NCI-H748 treated with DMSO at 0.1 percent for 48 hours (cell line): ENCODE measurements around the gene RELCH.
A peak's percentile ranks its signal among the peaks of the same experiment; 100 is the strongest.

Experiments used
- DNase-seq: peaks from one replicate; lab custom pipeline; 2025; lab: John Stamatoyannopoulos, UW

Gene RELCH

DNA sequence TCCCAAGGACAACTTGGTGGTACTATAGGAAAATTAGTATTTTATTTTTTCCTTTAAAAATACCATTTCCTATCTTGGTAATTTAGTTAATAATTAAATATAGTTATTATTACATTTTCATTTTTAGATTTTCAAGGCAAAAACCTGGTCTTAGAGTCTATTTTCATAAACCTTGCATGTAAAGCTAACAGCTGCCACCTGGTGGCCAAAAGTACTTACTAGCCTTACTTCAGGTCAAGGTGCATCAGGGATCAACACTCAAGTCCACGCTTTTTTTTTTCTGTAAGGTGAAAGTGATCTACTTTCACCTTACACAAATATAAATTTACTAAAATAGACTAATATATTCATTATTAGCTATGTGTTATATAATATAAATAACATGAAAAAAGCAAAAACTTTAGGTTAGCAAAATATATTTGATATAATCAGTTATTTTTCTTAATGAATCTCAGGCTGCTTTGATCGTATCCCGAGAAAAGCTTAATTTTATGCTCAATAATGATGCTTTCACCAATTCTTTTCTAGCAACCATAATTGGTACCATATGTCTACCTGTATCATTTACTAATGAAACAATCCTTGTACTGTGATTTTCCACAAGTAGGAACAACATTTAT, 62.5 kb downstream of the RELCH start:
- DNase-seq = peak; percentile 60

- DNase-seq = no peak
These were observed 63.4 kb downstream of the RELCH start for GRCh38 chr18:62250475-62250874.

DNA sequence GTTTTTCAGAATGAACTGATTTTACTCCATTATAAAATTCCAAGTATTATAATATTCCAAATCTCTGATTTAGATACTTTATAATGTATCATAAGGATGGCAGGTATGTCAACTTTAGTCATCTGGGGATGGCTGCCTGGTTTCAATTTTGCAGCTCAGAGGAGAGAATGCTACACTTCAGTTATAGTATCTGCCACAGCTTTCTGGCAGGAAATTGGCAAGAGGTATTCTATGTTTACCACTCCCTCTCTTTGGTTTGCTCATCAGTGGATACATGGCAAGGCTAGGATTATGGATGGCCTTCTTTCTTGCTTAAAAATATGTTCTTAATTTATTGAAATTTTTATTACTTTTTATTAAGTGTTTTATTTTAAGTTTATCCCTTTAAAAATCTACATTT, 71.0 kb downstream of the RELCH start:
- DNase-seq = no peak

- no peak for DNase-seq
These were observed 71.6 kb downstream of the RELCH start for GRCh38 chr18:62258616-62259015.

DNA sequence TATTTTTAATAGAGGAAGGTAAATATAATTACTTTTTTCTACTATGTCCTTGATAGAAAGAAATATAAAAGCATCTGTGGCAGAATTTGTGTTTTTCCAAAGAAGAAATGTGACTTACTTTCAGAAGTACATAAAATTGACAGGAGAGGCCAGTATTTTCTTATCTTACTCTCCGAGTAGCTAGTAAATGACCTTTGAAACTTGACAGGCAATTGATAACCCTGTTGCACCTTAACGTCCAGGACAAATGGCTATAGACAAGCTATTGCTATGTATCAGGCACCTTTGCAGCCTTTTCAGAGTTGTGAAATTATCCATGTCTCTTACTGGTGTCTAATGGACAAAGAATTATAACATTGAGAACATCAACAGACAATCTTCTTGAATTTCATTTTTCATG, 75.0 kb downstream of the RELCH start:
- no peak for DNase-seq

GRCh38 chr18:62264984-62265383, 77.9 kb downstream of the RELCH start:
- no peak for DNase-seq

GRCh38 chr18:62277045-62277444, 90.0 kb downstream of the RELCH start:
- no peak for DNase-seq

GRCh38 chr18:62279561-62279960, 92.5 kb downstream of the RELCH start:
- peak; percentile 94 for DNase-seq

DNA sequence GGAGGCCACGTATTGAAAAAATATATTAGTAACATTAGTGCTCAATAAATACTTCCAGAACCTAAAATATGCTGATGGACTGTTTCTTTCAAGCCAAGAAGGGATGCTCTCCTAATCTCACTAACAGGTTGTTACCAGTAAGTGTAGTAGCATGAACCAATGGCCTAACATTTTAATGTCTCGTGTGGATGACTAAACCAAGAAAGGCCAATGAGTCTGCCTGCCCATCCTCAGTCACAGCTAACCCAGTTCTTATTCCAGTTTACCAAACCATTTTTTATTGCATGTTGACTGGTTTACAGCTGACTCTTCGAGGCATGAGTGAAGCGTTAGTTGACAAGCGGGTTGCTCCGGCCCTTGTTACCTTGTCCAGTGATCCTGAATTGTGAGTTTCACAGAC, 93.0 kb downstream of the RELCH start:
- DNase-seq = no peak

- no peak for DNase-seq
These were observed 93.7 kb downstream of the RELCH start for GRCh38 chr18:62280786-62281185.

GRCh38 chr18:62281684-62282083, 94.6 kb downstream of the RELCH start:
- no peak for DNase-seq

- no peak for DNase-seq
These were observed 95.2 kb downstream of the RELCH start for GRCh38 chr18:62282188-62282629.

DNA sequence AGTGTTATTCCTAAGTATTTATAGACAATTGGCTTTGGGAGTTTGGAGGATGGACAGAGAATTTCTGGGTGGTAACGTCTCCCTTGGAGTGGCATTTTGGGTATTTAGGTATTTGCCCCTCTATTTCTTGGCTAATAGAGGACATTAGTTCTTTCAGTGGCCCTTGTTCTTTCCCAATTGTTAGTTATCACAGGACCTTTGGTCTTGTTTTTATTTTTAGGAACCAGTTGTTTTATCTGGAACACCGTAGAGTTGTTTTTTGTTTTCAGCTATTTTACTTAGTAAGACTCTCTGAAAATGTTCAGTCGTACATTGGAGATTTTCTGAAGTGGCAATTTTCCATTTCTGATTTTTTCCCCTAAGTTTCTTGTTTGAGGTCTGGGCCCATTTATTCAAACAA, 97.6 kb downstream of the RELCH start:
- DNase-seq = no peak

DNA sequence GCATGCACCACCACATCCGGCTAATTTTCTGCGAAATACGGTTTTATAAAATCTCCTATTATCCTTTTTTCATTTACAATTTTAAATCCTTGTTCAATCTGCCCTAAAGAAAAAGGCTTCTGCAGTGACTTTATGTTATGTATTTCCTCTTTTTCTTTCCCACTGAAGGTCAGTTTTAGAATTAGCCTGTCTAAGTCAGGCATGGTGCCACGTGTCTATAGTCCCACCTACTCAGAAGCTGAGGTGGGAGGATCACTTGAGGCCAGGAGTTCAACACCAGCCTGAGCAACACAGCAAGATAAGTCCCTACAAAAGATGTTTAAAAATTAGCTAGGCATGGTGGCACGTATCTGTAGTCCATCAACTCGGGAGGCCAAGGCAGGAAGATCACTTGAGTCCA, 98.2 kb downstream of the RELCH start:
- DNase-seq = no peak

GRCh38 chr18:62287781-62288664, 101.0 kb downstream of the RELCH start:
- no peak for DNase-seq

- no peak for DNase-seq
These were observed 101.6 kb downstream of the RELCH start for GRCh38 chr18:62288665-62289008.

- DNase-seq = no peak
These were observed 102.0 kb downstream of the RELCH start for GRCh38 chr18:62289047-62289446.

- DNase-seq = no peak
These were observed 107.0 kb downstream of the RELCH start for GRCh38 chr18:62294073-62294472.

DNA sequence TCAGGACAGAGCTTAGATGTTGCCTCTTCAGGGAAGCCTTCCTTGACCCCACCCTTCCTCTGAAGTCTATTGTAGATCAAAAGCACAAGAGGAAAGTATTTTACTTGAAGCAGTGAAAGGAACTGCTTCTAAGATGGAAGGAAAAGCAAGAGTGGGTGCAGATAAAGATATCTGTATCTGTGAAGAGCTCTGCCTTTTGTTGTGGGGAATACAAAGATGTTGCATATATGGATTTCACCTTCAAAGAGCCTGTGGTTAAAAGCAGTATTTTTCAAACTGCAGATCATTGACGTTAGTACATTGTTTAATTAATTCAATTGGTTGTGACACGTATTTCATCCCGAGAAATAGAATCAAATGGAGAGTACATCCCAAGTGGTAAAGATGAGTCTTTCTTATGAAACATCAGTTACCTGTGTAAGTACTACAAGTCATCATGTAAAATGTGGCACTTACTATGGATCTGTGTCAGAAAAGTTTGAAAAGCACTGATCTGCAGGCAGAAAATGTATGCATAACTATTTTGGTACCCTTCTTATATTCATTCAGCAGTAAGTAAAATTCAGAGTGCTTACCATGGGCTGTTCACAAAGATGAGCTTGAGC, 113.4 kb downstream of the RELCH start:
- DNase-seq = no peak

DNA sequence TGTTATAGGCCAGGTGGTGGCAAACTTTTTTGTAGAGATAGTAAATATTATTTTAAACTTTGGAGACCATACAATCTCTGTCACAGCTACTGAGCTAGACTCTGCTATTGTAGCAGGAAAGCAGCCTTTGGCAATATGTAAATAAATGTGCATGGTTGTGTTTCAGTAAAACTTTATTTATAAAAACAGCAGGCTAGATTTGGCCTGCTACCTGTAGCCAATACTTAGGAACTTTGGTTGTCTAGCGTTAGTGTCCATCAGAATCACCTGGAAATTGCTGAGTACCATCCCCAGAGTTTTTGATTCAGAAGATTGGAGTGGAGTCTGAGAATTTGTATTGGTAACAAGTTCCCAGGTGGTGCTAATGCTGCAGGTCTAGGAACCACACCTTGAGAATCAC, 114.3 kb downstream of the RELCH start:
- no peak for DNase-seq

DNA sequence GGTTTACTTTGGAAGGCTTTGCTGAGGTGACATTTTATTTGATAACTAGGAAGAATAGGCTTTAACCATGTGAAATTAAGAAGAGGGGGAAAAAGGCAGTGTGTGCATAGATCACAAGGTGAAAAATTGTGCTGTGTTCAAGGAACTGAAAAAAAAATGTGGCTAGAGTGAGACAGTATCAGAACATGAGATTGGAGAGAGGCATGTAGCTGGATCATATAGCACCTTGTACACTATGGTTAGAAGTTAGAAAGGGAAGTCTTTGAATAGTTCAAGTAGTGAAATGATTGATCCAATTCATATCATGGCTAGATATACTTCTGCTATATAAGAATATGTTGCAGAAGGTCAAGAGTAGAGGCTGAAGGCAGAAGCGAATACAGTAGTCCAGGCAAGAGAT, 125.8 kb downstream of the RELCH start:
- DNase-seq = no peak

DNA sequence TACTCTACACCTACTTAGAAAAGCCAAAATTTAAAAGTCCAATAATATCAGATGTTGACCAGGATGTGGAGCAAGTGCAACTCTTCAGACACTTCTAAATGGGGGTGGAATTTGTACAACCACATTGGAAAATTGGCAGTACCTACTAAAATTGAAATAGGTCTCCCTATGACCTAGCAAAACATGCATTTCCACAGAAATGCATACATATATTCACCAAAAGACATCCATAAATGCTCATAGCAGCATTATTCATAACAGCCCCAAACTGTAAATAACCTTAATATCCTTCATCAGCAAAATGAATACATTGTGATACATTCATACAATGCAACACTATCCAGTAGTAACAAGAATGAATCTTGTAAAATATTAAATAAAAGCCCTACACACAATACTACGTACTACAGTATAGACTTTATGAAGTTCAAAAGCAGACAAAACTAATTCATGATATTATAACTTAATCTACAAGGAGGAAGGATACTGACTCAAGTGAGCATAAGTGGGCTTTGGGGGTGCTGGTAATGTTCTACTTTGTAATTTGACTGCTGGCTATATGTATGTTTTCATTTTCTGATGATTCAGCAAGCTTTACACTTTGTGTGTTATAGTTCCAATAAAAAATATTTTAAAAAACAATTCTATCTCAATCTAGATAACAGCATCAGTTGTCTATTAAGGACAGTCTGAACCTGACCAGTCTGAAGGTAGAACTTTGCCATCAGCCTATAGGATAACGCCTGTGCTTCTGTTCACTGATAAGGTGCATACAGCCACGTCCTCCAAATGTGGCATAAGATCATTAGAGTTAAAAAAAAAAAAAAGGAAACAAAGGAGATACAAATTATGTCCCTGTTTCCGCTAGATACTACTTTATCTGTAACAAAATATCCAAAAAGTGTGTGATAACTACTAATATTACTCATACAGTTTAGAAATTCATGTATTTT, 131.4 kb downstream of the RELCH start:
- no peak for DNase-seq
